Gastroesophageal sphincter (tissue), 4 donors: Measurements from ENCODE around the gene USP24. TPM values are rescaled to one million over a fixed set of nuclear protein-coding genes. Genes with fewer than 3 reads are reported as not detected.

Source experiments
- ATAC-seq: fragments of 150-250 bp; one replicate; pipeline ENCODE4 v1.9.1; 2016; ENCODE audit warnings: mild to moderate bottlenecking, moderate library complexity
- H3K27ac ChIP-seq, 4 donors: fragments of 200-600 bp; sonication (generic) in 3 of 4; 1 replicate in 3 of 4; 2 replicates in 1 of 4; pipeline ENCODE4 v1.5.1; 2016 to 2019
- H3K27me3 ChIP-seq: fragments of 200-600 bp; sonication (generic); one replicate; pipeline ENCODE4 v1.5.1; 2019
- H3K36me3 ChIP-seq, 2 donors: fragments of 200-600 bp; sonication (generic); one replicate each; pipeline ENCODE4 v1.5.1; 2019; ENCODE audit warnings: control low read depth in 1 of 2
- H3K4me1 ChIP-seq, 3 donors: fragments of 200-600 bp; sonication (generic); 1 replicate in 2 of 3; 2 replicates in 1 of 3; pipeline ENCODE4 v1.5.1; 2016 to 2019; ENCODE audit warnings: control low read depth in 2 of 3
- H3K4me3 ChIP-seq, 2 donors: fragments of 200-600 bp; sonication (generic); one replicate each; pipeline ENCODE4 v1.5.1; 2019; ENCODE audit warnings: mild to moderate bottlenecking in 1 of 2, moderate library complexity in 1 of 2
- H3K9me3 ChIP-seq, 3 donors: fragments of 200-600 bp; sonication (generic); one replicate each; pipeline ENCODE4 v1.5.1; 2017 to 2019; ENCODE audit warnings: control low read depth in 2 of 3
- CTCF ChIP-seq, 4 experiments: fragments of 200-600 bp in 2 of 4; fragments of 450-650 bp in 2 of 4; sonication (generic) in 1 of 4; IDR thresholded peaks; one replicate each; pipeline ENCODE4 v1.5.1; 2017 to 2019; ENCODE audit warnings: antibody characterized with exemption in 4 of 4, mild to moderate bottlenecking in 2 of 4, moderate library complexity in 2 of 4
- EP300 ChIP-seq: sonication (generic); formaldehyde crosslinking; IDR thresholded peaks from one replicate; pipeline ENCODE4 v1.6.1; 2017; ENCODE audit warnings: antibody characterized with exemption, mild to moderate bottlenecking
- POLR2A ChIP-seq, 2 donors: fragments of 450-650 bp; IDR thresholded peaks; one replicate each; pipeline ENCODE4 v1.6.1; 2017; ENCODE audit warnings: antibody characterized with exemption in 2 of 2, mild to moderate bottlenecking in 2 of 2, moderate library complexity in 1 of 2
- POLR2AphosphoS5 ChIP-seq: sonication (generic); formaldehyde crosslinking; IDR thresholded peaks from one replicate; pipeline ENCODE4 v1.6.1; 2017; ENCODE audit warnings: antibody characterized with exemption
- WGBS, 2 donors: methylation state at CpG; one replicate each; pipeline ENCODE4 v1.1.5; 2018; ENCODE audit warnings: low coverage in 1 of 2; 5-methylcytosine and 5-hydroxymethylcytosine counted together
- total RNA-seq, 4 donors: library from RNA; depleted of rRNA; stranded (reverse); fragments of >200 nt; gene quantifications; one replicate each; pipeline ENCODE4 v1.1.0, GENCODE V29; 2016

Gene USP24
- total RNA-seq, 4 donors from 2014 or later = 36.8 to 54.8 (median 45.5) TPM

DNA sequence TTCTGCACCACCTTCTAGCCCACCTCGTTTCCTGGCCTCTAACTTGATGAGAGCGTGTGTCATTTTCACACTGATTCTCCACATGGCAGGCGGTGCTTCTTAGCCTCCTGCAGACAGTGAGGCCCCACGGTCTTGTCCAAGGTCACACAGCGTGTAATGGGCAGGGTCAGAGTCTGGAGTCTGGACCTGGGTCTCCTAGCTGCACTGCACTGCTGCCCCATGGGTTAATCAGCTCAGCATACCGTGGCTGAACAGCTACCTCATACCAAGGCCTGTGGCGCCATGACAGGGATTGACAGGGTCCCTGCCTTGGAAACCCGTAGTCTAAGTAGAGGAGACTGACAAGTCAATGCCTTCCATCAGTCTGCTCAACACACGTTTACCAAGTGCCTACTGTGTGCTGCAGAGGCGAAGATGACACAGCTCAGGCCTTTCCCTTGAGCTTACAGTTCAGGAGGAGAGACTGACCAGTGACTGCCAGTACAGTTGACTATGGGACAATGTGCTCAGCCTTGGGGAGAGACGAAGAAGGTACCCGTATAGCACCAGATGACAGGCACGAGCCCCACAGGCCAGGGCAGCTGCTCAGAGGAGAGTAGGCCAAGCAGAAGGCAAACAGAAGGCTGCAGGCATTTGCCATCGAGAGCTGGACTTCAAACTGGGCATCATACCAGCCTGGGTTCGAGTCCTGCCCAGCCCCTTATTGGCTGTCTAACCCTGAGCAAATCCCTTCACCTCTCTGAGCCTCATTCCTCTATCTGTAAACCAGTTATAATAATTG is 170.4 kb downstream of the USP24 start:
- Histone ChIP-seq H3K36me3 (no peaks in the 10 kb centered on the region), H3K4me3 (no peak overlapping the region), H3K27me3 (peaks cover 15% of the 10 kb centered on the region), H3K4me1 (peaks cover 0 to 7% (median 0%) of the 10 kb centered on the region in 3 donors), H3K9me3 (no peaks in the 10 kb centered on the region), H3K27ac (no peak overlapping the region)
- TF ChIP-seq POLR2AphosphoS5 (no peak), POLR2A (IDR thresholded peaks at IDR 0.05) (no peak), EP300 (no peak)
- ATAC-seq = no peak
- 71 to 96% methylated on average over 5 to 8 of the region's 15 CpGs for WGBS, 2 donors

- Histone ChIP-seq H3K27me3 (peaks cover 26% of the 10 kb centered on the region), H3K36me3 (no peaks in the 10 kb centered on the region), H3K9me3 (no peaks in the 10 kb centered on the region), H3K4me1 (peaks cover 0 to 18% (median 0%) of the 10 kb centered on the region in 3 donors), H3K4me3 (no peak overlapping the region), H3K27ac (no peak overlapping the region)
- no peak for ATAC-seq
- WGBS, 2 donors = 92 to 100% methylated on average over 1 to 2 of the region's 9 CpGs
- no peak for TF ChIP-seq EP300
- TF ChIP-seq POLR2AphosphoS5 = no peak
- no peak for TF ChIP-seq CTCF (IDR thresholded peaks at IDR 0.05)
Measured at GRCh38 chr1:55043726-55044125, 171.4 kb downstream of the USP24 start.

GRCh38 chr1:55043011-55043410 is 172.2 kb downstream of the USP24 start:
- H3K36me3 ChIP-seq = no peaks in the 10 kb centered on the region
- H3K4me1 ChIP-seq = peaks cover 0 to 18% (median 0%) of the 10 kb centered on the region in 3 donors
- H3K4me3 ChIP-seq = no peak overlapping the region
- no peak for TF ChIP-seq EP300
- no peak overlapping the region for H3K27ac ChIP-seq
- peaks cover 33% of the 10 kb centered on the region for H3K27me3 ChIP-seq
- WGBS, 2 donors = 89 to 100% methylated on average over 1 of the region's 2 CpGs
- no peaks in the 10 kb centered on the region for H3K9me3 ChIP-seq
- no peak for ATAC-seq

- Histone ChIP-seq H3K27me3 (peaks cover 47% of the 10 kb centered on the region), H3K4me1 (peaks cover 0 to 18% (median 0%) of the 10 kb centered on the region in 3 donors), H3K9me3 (no peaks in the 10 kb centered on the region), H3K36me3 (no peaks in the 10 kb centered on the region), H3K27ac (no peak overlapping the region), H3K4me3 (no peak overlapping the region)
- TF ChIP-seq POLR2AphosphoS5 (no peak), CTCF (IDR thresholded peaks at IDR 0.05) (no peak), POLR2A (IDR thresholded peaks at IDR 0.05) (no peak), EP300 (no peak)
- 67 to 80% methylated on average over 3 of the region's 3 CpGs for WGBS, 2 donors
- ATAC-seq = no peak
Measured at GRCh38 chr1:55041613-55042012, 173.6 kb downstream of the USP24 start.

DNA sequence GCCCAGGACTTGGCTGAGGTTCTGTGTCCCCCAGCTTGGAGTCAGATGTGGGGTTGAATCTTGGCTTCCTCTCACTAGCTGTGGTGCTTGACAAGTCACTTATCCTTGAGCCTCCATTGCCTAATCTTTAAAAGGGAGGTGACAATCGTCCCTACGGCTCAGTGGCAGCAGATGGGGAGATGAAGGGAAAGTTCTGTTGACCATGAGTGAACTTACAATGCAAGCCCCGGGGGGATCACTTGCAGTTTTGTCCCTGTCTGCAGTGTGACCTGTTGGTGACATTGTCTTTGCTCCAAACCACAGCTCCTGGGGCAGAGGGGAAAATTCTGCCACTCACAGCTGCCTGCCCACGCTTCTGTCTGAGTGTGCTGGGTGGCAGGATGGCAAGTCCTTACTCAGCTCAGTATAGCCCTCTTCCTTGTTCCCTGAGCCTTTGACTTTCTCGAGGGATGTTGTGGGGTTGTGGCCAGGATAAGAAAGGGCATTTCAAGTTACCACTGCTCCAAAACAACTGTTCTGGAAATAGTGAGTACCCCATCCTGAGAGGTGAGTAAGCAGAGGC is 174.2 kb downstream of the USP24 start:
- no peak for ATAC-seq
- 80% methylated on average over 1 of the region's 5 CpGs; no CpG with 5 or more reads in 1 of the 2 donors for WGBS, 2 donors
- H3K27me3 ChIP-seq = peaks cover 50% of the 10 kb centered on the region
- no peaks in the 10 kb centered on the region for H3K36me3 ChIP-seq
- no peak overlapping the region for H3K27ac ChIP-seq
- no peak for TF ChIP-seq CTCF (IDR thresholded peaks at IDR 0.05)
- TF ChIP-seq EP300 = no peak
- H3K9me3 ChIP-seq = no peaks in the 10 kb centered on the region
- H3K4me3 ChIP-seq = no peak overlapping the region
- peaks cover 0 to 18% (median 0%) of the 10 kb centered on the region in 3 donors for H3K4me1 ChIP-seq
